GM18505 (cell line): ENCODE data around the gene OR4D1.

Experiments
- ATAC-seq: cut with Tn5 transposase; IDR thresholded peaks from one replicate; pipeline ENCODE4 v1.9.1; 2021; ENCODE audit not compliant: unreplicated experiment
- POLR2A ChIP-seq: IDR thresholded peaks from 4 replicates; pipeline ENCODE4 v1.6.1; 2011; ENCODE audit warnings: borderline replicate concordance; ENCODE audit not compliant: insufficient read depth, insufficient read length; ENCODE audit errors: extremely low read depth

Gene OR4D1

DNA sequence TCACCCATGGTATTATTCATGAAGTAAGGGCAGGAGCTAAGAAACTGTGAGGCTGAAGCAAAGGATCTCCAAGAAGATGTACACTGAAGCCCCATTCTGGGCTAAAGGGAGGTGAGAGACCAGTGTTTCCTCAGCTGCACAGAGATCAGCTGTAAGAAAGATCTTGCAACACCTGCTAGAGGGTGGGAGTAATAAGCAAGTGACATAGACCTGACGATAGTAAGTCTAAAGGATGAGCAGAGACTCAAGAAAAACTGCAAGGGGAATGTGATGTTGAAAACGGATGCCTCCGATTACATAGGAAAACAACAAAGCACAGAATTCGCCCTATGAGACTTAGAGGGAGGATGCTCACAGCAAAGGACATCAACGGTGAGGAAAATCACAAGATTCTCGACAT lies 18.5 kb downstream of the OR4D1 start, which contains the start of gene OR4D2:
Gene OR4D2, plus strand, starts transcription at position 301 of the 400 bp plus-strand sequence. CDS start 2,674 bp downstream, outside the sequence.
- TF ChIP-seq POLR2A, result no peak
- ATAC-seq, result no peak

DNA sequence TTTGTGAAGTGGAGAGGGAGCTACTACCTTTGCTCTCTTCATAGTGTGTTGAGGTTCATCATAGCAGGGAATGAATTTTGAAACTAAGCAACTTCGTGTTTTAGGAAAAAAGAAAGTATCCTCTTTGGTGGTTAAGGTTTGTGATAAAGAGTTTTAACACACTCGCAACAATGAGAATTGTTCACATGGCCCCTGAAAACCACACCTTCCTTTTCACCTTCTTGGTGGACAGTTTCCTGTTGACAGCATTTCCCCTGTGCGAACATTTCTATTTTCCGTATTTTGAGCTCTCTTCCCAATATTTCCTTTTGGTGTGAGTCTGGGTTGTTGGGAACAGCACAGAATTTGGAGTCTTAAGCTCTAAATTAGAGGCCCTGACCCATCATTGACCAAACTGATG lies 22.4 kb downstream of the OR4D1 start:
- no peak for ATAC-seq

DNA sequence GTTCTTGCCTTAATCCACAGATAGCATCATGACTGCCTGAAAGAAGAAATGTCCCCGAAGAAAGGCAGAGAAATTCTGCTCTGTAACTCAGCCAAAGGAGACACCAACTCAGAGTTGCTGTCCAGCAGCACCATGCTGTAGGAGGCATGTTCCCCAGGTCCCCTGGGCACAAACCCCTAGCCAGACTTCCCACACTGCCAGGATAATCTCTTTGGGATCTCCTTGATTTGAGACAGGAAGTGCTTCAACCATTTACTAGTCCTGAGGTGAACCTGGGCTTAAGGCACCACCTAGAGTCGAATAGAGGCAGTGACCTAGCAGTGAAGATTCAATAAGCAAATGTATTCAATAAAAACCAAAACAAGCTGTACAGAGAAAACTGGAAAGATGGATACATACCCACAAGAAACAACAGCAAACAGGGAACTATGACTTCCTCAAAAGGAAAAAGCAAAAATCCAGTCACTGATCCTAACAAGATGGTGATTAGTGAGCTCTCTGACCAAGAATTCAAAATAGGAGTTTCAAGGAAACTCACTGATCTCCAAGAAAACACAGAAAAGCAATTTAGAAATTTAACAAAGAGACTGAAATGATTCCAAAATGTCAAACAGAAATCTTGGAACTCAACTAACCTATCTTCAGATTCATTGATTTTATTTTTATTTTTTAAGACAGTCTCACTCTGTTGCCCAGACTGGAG lies 24.3 kb downstream of the OR4D1 start:
- no peak for TF ChIP-seq POLR2A
- no peak for ATAC-seq

More for the DNA sequence above, 22.4 kb downstream of the OR4D1 start:
- no peak for TF ChIP-seq POLR2A

DNA sequence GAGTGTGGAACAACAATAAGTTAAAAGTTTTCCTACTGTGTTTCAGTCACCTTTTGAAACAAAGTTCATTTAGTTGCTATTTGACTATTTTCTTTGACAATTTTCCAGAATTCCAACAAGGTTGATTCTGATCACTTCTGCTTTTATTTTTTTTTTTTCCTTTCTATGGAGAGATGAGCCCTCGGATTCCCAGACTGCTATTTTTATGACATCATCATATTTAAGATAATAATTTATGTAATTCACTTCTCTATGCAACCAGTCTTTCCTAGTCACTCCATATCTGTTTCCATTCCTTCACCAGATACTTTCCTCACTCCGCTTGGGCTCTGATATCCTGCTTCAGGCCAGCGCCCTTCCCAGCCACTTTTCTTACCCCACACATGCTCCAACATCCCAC lies 26.7 kb downstream of the OR4D1 start:
- no peak for TF ChIP-seq POLR2A
- ATAC-seq, result no peak

DNA sequence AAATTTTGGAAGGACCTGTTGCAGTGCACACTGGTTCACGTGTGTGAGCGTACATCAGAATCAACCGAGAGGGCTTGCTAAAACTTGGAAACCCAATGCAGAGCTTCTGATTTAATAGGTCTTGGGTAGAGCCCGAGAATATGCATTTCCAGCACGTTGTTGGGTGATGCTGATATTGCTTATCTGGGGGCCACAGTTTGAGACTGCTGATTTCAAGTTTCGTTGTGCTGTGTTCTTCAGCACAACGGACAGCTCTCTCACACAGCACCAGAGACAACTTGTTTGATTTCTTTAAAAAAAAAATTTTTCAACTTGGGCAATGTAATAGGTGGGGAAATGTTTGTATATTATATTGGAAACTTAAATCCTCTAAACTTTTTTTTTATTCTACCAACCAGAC lies 28.0 kb downstream of the OR4D1 start:
- no peak for ATAC-seq
- no peak for TF ChIP-seq POLR2A

DNA sequence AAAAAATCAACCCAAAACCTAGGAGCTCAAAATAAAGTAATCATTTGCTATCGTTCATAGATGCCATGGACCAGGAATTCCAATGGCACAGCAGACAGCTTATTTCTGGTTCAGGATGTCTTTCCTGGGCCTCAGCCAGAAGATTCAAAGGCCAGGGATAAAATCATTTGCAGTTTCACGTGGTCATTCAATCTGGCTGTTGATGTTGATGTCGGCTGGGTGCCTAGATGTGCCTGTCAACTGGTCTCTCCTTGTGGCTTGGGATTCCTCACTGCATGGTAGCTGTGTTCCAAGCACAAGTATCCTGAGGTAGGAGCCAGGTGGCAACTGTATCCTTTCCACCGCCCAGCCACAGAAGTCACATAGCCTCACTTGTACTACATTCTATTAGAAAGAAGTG lies 33.6 kb downstream of the OR4D1 start:
- TF ChIP-seq POLR2A, result no peak
- no peak for ATAC-seq

DNA sequence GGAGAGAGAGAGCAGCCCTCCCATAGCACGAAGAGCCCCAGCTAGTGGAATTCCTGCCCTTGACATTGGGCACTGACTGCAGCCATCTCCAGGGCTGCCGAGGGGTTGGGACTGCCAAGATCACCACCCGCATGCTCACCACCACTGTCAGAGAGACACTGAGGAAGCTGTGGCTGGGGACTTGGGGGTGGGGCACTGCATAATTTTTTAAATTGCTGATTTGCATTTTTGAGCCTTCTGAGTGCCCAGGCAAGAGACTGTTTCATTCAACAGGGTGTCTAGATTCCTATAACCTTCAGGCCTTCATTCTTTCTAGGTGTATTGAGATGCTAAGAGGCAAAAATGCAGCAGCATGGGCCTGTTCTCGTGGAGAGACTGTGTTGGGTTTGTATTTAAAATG lies 35.3 kb downstream of the OR4D1 start:
- no peak for ATAC-seq
- TF ChIP-seq POLR2A, result no peak

DNA sequence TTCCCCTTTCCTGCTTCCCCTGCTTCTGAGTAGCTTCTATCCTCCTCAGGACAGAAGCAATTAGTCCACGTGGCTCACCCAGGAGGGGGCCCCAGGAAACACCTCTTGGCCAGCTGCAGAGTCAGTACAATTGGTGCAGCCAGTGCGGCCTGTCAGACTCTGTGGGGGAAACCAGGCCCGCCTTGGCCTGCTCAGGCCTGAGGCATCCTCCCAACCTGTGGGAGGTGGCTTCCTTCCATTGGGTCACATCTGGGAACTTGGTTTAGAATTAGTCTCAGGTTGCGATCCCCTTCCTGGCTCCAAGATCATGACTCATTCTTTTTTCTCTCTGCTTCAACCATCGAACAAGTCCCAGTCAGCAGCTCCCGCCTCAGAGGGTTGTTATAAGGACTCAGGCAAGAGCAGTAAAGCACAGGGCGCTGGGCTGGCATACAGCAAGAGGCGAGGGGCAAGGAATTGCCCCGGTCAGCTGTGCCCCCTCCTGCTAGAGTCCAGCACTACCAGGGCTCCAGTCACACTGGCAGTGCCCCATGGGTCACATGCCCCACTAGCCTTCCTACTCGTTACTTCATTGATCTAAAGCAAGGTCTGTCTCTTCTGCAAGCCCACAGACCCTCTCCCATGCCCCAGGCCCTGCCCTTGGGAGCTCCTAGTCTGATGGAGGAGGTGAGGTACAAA lies 36.3 kb downstream of the OR4D1 start:
- TF ChIP-seq POLR2A, result no peak

DNA sequence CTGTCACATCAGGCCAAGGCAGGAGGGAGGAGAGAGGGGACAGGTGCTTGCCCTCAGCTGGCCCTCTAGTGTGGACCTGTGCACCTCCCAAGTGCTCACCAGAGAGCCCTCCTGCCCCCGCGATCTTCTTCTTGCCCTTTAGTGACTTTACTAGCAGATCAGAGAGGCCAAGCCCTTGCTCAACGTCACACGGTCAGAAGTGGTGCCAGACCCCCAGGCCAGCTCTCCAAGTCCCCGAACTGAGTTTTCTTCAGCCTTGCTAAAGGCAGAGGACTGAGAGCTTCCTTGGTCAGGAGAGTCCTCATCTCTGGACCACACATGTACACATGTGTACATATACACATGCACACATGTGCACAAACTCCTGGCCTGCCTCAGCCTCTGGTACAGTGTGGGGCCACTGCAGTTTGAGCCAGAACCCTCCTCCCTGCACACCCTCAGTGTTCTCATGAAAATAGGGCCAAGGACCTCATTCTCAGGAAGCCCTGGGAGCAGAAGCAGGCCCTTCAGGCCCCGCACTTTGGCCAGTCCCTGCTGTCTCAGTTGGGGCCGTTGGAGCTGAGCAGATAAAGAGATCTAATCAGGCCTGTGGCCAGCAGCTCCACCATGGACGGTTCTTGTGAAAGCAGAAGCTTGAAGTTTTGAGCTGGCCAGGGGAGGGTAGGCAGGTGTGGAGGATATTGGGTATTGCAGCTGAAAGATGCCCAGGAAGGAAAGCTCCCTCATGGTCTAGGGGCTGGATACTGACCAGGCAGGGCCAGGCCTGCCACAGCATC lies 37.0 kb downstream of the OR4D1 start:
- no peak for ATAC-seq
- TF ChIP-seq POLR2A, result no peak

More for the DNA sequence above, 36.3 kb downstream of the OR4D1 start:
- ATAC-seq, result no peak

DNA sequence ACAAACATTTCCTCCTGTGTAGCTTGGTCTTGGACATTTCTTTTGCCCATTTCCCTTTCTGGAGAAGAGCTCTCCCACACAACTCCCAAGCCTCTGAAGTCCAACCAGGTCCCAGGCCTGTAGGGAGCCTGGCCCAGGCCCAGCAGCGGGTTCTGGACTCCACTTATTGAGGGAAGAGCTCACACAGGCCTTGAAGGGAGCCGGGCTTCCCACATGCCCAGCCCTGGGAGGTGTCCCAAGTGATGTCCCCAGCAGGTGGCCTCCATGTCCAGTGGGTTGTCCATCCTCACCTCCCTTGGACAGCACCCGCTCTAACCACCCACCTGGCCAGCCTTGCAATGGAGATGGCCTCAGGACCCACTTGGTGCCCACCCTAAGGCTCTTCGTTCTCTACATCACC lies 38.4 kb downstream of the OR4D1 start:
- ATAC-seq, result no peak
- TF ChIP-seq POLR2A, result no peak

DNA sequence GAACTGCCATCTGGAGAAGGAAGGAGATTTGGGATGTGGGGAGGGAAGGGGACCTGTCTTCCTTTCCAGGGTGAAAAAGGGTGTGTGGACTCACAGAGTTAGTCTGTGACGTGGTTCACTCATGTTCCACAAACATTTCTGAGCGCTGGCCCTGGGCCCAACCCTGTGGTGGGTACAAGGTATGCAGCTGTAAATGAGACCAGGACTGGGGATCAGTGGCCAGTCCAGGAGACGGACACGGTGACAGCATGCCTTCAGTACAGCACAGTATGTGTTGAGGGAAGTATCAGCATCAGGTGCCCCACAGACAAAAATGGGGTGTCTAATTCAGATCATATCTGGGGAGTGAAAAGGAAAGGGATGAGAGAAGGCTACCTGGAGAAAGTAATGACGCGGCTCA lies 38.9 kb downstream of the OR4D1 start:
- no peak for ATAC-seq

DNA sequence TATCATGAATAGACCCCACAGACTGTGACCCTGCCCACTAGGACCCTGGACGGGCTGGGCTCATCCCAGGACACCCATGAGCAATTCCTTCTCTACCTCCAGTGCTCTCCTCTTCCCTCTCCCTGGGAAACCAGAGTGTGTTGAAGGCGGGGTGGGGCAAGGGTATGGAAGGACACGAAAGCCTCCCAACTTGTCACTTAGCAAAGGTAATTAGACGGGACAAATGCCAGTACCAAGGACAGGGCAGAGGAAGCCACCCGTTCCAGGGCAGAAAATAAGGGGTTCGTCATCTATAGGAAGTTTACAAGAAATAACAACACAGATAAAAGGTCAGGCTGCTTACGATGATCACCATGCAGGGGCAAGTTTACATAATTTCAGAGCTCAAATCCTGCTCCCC lies 39.5 kb downstream of the OR4D1 start:
- no peak for TF ChIP-seq POLR2A
- no peak for ATAC-seq

More for the DNA sequence above, 38.9 kb downstream of the OR4D1 start:
- no peak for TF ChIP-seq POLR2A

DNA sequence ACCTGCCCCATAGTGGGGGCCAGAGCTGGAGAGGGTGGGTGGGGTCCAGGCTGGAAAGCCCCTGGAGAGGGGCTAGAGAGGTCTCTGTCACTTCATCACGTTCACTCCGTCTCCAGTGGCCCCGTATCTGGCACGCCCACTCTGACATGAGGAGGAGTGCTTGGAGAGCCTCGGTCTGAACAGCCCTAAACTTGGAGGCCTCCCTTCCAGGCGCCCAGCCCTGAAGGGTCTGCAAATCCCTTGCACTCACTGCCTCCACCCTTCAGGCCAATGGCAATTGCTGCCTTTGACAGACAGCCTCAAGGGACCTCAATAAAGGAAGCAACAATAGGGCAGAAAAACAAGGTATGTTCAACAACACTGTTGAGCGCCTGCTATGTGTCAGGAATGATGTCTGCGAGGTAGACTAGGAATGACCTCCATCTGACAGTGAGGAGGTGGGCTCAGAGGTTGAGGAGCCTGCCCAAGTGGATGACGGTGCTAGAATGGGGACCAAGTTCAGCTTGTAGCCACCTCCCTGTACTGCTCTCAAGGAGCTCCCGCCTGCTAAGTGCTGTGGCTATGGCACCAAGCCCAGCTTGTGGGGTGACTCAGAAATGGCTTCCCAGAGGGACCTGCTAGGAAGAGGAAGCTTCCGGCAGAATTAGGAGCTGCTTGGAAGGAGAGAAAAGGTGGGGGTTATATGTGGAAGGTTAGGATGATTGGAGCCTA lies 41.4 kb downstream of the OR4D1 start:
- no peak for ATAC-seq
- no peak for TF ChIP-seq POLR2A
